Keratinocyte (primary cell): ENCODE results near the gene HOXB9. TPM values are rescaled to one million over a fixed set of nuclear protein-coding genes. Genes with fewer than 3 reads are reported as not detected.

Experiments
- DNase-seq: peaks from one replicate; pipeline ENCODE4 v3.0.0-alpha.2; 2011; ENCODE audit warnings: low read depth, missing footprints, low spot score
- FAIRE-seq: peaks from 2 replicates; lab custom pipeline; 2011; peaks lifted over from hg19 to GRCh38; lab: Jason Lieb, UNC
- H2AFZ ChIP-seq: 2 replicates; pipeline ENCODE4 v1.6.0; 2012; ENCODE audit warnings: low read length, control low read depth, inconsistent platforms; ENCODE audit not compliant: control insufficient read depth
- H3K27ac ChIP-seq: 2 replicates; pipeline ENCODE4 v1.5.1; 2011; ENCODE audit warnings: low read length; ENCODE audit not compliant: control insufficient read depth, insufficient read depth
- H3K27me3 ChIP-seq: 3 replicates; pipeline ENCODE4 v1.6.0; 2011; ENCODE audit warnings: low read length; ENCODE audit not compliant: control insufficient read depth, insufficient read depth; ENCODE audit errors: extremely low read depth
- H3K36me3 ChIP-seq, 2 experiments: 2 replicates in 1 of 2; 3 replicates in 1 of 2; pipeline ENCODE4 v1.5.1; 2011; ENCODE audit warnings: low read length in 2 of 2, mild to moderate bottlenecking in 1 of 2; ENCODE audit not compliant: control insufficient read depth in 2 of 2, insufficient read depth in 2 of 2; ENCODE audit errors: extremely low read depth in 1 of 2
- H3K4me1 ChIP-seq: 3 replicates; pipeline ENCODE4 v1.5.1; 2011; ENCODE audit warnings: low read length; ENCODE audit not compliant: control insufficient read depth, insufficient read depth; ENCODE audit errors: extremely low read depth
- H3K4me2 ChIP-seq: 3 replicates; pipeline ENCODE4 v1.6.0; 2011; ENCODE audit warnings: low read depth, low read length; ENCODE audit not compliant: control insufficient read depth, insufficient read depth; ENCODE audit errors: extremely low read depth
- H3K4me3 ChIP-seq, 3 experiments: fragments of 200-600 bp in 1 of 3; sonication (generic) in 1 of 3; 2 replicates in 2 of 3; 3 replicates in 1 of 3; pipeline ENCODE4 v1.5.1; 2011 to 2016; ENCODE audit warnings: low read length in 3 of 3, mild to moderate bottlenecking in 3 of 3, control low read depth in 2 of 3, inconsistent platforms in 1 of 3, low read depth in 1 of 3, mixed read lengths in 1 of 3, mixed run types in 1 of 3, moderate library complexity in 1 of 3; ENCODE audit not compliant: control insufficient read depth in 2 of 3, insufficient read depth in 2 of 3; ENCODE audit errors: extremely low read depth in 1 of 3
- H3K79me2 ChIP-seq: 2 replicates; pipeline ENCODE4 v1.6.0; 2012; ENCODE audit warnings: low read length; ENCODE audit not compliant: control insufficient read depth, insufficient read depth
- H3K9ac ChIP-seq: 3 replicates; pipeline ENCODE4 v1.6.0; 2011; ENCODE audit warnings: low read length; ENCODE audit not compliant: control insufficient read depth, insufficient read depth; ENCODE audit errors: extremely low read depth
- H3K9me1 ChIP-seq: 3 replicates; pipeline ENCODE4 v1.6.0; 2011; ENCODE audit warnings: low read length; ENCODE audit not compliant: control insufficient read depth, insufficient read depth; ENCODE audit errors: extremely low read depth
- H3K9me3 ChIP-seq: 2 replicates; pipeline ENCODE4 v1.5.1; 2012; ENCODE audit warnings: low read depth, low read length; ENCODE audit not compliant: control insufficient read depth
- H4K20me1 ChIP-seq: 3 replicates; pipeline ENCODE4 v1.6.0; 2011; ENCODE audit warnings: low read length; ENCODE audit not compliant: control insufficient read depth, insufficient read depth; ENCODE audit errors: extremely low read depth
- EZH2 ChIP-seq: IDR thresholded peaks from one replicate; pipeline ENCODE4 v1.6.1; 2012; ENCODE audit warnings: inconsistent platforms, mild to moderate bottlenecking, low read length, moderate library complexity
- dilution Hi-C: fragments of 300-500 bp; cut with MboI; formaldehyde crosslinking; loops from one replicate; pipeline ENCODE4 v1.7.0; 2020; ENCODE audit warnings: low sequenced_read_pairs; ENCODE audit not compliant: extremely low pct_ligation_motif_present
- polyA plus RNA-seq, 5 experiments: library from polyadenylated mRNA; depleted of rRNA in 3 of 5; stranded (reverse) in 3 of 5; stranded (forward) in 1 of 5; unstranded in 1 of 5; fragments of >200 nt; gene quantifications; 1 replicate in 1 of 5; 2 replicates in 3 of 5; 3 replicates in 1 of 5; pipeline versions ENCODE4 v1.2.1 to v1.2.3, GENCODE V29; 2011 to 2012; ENCODE audit warnings: missing spikeins in 2 of 5, low read depth in 1 of 5, low replicate concordance in 1 of 5
- TF ChIP-seq, protein P1 (sequence below), 3 experiments: IDR thresholded peaks in 1 of 3; conservative IDR thresholded peaks in 1 of 3; optimal IDR thresholded peaks in 1 of 3; 2 replicates in 2 of 3; 3 replicates in 1 of 3; pipeline versions ENCODE3 to v1.5.1; 2011; ENCODE audit warnings: low read length in 3 of 3, mild to moderate bottlenecking in 3 of 3, moderate library complexity in 2 of 3, control low read depth in 1 of 3, inconsistent platforms in 1 of 3; ENCODE audit not compliant: insufficient read depth in 2 of 3; ENCODE audit errors: extremely low read depth in 1 of 3

The HOXB9 gene
- polyA plus RNA-seq, 1 donor (not counting 4 experiments of a cell fraction or from before 2014, with no cell fraction given), result 0.03 TPM

DNA sequence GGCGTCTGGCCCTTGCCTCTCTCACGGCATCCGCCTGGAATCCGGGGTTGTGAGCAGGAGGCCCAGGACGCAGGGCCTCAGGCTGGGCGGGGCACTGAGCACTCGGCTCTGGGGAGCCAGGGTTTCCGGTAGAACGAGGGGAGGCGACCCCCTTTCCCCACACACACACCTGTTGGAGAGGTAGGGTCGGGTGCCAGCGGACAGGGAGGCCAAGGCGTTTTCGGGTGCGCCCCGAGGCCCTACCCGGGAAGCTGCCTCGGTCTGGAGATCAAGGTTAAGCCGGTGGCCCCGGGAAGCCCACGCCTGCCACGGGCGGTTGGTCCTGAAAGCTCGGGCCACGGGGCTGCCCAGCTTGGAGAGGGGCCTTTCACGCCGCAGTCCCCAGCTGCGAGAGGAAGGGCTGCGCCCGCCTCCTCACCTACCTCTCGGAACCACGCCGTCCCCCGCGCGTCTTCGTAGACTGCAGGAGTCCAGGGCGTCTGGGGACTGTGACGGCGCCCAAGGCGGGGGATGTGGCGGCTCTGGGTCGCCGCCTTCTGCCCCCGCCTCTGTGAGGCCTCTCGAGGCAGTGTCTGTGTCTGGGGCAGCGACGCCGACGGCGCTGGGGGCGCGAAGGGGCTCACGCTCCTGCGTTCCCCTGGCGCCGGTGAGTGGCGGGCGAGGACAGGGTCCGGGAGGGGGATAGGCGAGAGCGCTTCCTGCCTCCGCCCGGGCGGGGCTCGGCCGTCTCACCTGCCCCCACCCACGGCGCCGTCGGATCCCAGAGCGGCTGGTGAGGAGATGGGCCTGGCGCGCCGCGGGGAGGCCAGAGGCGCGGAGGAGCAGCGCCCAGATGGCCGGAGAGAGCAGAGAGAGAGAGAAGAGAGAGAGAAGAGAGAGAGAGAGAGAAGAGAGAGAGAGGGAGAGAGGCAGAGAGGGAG is 20.3 kb upstream of the HOXB9 start:
- peaks cover 2% of the 10 kb centered on the region for H4K20me1 ChIP-seq
- FAIRE-seq (no peak), DNase-seq (no peak)
- H3K9me1 ChIP-seq, result no peaks in the 10 kb centered on the region
- H3K9ac ChIP-seq, result no peak overlapping the region
- no peaks in the 10 kb centered on the region for H3K9me3 ChIP-seq
- H2AFZ ChIP-seq, result no peak overlapping the region
- no peaks in the 10 kb centered on the region for H3K79me2 ChIP-seq
- no peaks in the 10 kb centered on the region for H3K4me1 ChIP-seq
- no peak overlapping the region for H3K4me3 ChIP-seq
- no peak overlapping the region for H3K27ac ChIP-seq
- dilution Hi-C loops, result no loop called here
- H3K4me2 ChIP-seq, result no peak overlapping the region
- TF ChIP-seq, protein P1, sequence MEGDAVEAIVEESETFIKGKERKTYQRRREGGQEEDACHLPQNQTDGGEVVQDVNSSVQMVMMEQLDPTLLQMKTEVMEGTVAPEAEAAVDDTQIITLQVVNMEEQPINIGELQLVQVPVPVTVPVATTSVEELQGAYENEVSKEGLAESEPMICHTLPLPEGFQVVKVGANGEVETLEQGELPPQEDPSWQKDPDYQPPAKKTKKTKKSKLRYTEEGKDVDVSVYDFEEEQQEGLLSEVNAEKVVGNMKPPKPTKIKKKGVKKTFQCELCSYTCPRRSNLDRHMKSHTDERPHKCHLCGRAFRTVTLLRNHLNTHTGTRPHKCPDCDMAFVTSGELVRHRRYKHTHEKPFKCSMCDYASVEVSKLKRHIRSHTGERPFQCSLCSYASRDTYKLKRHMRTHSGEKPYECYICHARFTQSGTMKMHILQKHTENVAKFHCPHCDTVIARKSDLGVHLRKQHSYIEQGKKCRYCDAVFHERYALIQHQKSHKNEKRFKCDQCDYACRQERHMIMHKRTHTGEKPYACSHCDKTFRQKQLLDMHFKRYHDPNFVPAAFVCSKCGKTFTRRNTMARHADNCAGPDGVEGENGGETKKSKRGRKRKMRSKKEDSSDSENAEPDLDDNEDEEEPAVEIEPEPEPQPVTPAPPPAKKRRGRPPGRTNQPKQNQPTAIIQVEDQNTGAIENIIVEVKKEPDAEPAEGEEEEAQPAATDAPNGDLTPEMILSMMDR (optimal IDR thresholded peaks at IDR 0.05 in 1 of 3, IDR thresholded peaks at IDR 0.05 in 1 of 3, conservative IDR thresholded peaks at IDR 0.05 in 1 of 3; ENCODE audit: extremely low read depth in 1 of 3, insufficient read depth in 2 of 3, low read length in 3 of 3), result no peak
- peak; percentile 35 for TF ChIP-seq EZH2
- H3K36me3 ChIP-seq, result no peaks in the 10 kb centered on the region
- peaks cover 81% of the 10 kb centered on the region for H3K27me3 ChIP-seq

DNA sequence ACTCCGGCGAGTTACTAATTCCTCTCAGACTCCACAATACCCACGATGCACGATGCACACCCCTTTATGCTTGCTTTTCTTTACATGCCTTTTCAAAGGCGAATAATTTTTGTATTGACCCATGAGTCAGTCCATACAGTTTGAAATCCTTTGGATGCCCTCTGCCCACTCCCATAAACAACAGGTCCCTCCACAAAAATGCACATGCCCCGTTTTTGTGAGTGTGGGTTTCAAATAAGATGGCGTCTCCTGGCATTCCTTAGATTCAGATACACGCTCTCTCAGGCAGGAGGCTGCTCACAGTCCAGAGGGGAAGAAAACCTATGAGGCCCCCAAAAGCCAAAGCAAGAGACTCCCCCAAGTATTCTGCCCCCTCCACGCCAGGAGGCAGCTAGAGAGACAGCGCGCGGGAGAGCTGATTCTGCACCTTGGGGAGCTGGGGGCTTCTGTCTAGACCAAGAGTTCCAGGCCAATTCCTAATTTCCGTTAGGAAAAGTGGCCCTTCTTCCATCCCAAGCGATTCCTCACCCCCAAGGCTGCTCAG is 19.6 kb upstream of the HOXB9 start:
- no peaks in the 10 kb centered on the region for H3K4me1 ChIP-seq
- H4K20me1 ChIP-seq, result peaks cover 2% of the 10 kb centered on the region
- H2AFZ ChIP-seq, result no peak overlapping the region
- no peaks in the 10 kb centered on the region for H3K9me1 ChIP-seq
- dilution Hi-C loops, result no loop called here
- H3K4me2 ChIP-seq, result no peak overlapping the region
- H3K27ac ChIP-seq, result no peak overlapping the region
- no peaks in the 10 kb centered on the region for H3K79me2 ChIP-seq
- no peaks in the 10 kb centered on the region for H3K9me3 ChIP-seq
- no peak for DNase-seq
- peaks cover 88% of the 10 kb centered on the region for H3K27me3 ChIP-seq
- TF ChIP-seq, protein P1 (optimal IDR thresholded peaks at IDR 0.05 in 1 of 3, IDR thresholded peaks at IDR 0.05 in 1 of 3, conservative IDR thresholded peaks at IDR 0.05 in 1 of 3; ENCODE audit: extremely low read depth in 1 of 3, insufficient read depth in 2 of 3, low read length in 3 of 3), result no peak
- TF ChIP-seq EZH2, result peak; percentile 21
- no peak overlapping the region for H3K4me3 ChIP-seq
- no peak for FAIRE-seq
- no peak overlapping the region for H3K9ac ChIP-seq
- H3K36me3 ChIP-seq, result no peaks in the 10 kb centered on the region
